HG03342 (cell line): ENCODE measurements around the gene ZNF584.
"Not testable (repeated sequence)": the region's sequence is repeated elsewhere in the genome, so short reads cannot be mapped to it uniquely, and the experiment has no call there.

ENCODE experiments used
- ATAC-seq: cut with Tn5 transposase; IDR thresholded peaks from one replicate; pipeline ENCODE4 v1.9.1; 2021; ENCODE audit warnings: mild to moderate bottlenecking, moderate library complexity; ENCODE audit not compliant: unreplicated experiment

ZNF584 gene

DNA sequence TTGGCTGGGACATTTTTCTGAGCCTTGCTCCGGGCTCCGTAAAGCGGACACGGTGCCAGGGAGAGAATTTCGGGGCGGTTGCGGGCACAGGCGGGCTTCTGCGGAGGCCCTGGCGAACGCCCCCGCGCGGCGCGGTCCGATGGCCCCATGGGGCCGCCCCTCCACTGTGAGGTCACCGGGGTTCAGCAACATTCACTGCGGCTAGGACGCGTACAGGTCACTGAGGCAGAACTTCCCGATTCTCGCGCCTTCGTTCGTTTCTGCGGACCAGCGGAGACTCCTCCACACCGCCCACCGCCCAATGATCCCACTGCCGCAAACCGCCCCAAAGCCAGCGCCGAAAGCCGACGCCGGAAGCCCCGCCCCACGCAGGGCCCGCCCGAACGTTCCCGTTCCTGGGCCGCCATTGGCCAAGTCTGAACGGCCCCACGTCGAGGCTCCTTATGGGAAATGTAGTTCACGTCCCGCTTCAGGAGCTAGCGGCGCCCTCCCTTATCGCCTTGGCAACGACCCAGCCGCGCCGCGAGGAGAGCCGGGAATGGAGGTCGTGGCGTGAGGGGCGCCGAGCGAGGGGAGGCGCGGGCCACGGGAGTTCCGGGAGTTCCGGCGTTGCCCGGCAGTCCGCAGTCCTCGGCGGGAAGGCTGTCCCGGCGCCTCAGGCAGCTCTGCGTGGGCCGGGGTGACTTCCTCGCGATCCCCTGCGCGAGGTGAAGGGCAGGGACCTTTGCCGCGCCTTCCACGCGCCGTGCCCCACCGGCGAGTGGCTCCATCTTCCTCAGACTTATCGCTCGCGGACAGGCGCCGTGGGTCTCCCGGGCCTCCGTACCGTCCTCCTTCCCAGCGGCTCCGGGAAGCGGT lies at the start of gene ZNF584:
TSS of gene ZNF584 (plus strand) at position 498 of the 858 bp plus-strand sequence. CDS start 499 bp downstream, outside the sequence.
- ATAC-seq, result peak; percentile 90

DNA sequence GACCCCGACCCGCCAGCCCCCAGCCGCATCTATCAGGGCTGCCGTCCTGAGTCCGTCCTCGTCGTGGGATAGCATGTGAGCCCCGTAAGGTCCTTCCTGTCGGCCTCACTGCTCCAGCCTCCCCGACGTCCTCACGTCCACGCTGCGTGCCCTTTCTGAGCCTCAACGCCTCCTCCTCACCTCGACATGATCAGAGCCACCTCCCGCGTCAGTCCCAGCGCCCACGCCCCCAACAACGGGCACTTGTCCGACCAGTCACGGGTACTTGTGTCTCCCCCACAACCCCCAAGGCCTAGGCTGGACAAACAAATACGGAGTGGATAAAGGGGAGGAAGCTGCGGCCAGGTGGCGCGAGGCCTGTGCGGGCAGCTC lies 46.6 kb upstream of the ZNF584 start:
- no peak for ATAC-seq

DNA sequence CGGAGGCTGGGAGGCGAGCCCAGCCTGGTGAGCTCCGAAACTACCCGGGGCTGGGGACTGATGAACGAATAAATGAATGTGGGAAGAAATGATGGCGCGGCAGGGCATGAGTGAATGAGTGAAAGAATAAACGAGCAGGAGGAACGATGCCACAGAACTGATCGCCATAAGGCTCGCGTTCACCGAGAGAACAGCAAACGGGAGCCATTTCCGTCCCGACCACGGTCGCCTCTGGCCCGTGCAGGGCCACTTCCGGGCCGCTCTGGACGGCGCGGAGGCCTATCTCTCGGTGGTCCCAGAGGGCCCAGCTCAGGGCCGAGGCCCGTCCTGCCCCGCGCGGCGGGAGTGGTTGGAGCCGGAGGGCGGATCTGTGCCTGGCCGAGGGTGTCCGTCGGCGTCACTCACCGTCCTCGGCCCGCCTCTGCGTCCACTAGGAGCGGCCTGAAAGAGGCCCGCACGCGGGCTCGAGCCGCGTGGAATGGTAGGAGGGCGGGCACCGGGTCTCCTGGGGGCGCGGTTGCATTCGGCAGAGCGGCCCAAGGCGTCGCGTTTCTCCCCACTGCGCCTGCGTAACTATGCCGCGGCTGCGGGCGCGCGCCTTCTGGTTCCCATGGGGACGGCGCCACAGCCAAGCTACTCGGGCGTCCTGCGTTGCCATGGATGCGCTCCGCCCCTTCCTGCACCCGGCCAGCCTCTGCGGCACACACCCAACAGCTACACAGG lies 46.0 kb upstream of the ZNF584 start, which contains the start of gene ZNF497:
TSS of gene ZNF497 (minus strand) at position 480 of the 723 bp plus-strand sequence. CDS start 5,116 bp downstream, outside the sequence.
- ATAC-seq, result peak; percentile 76

DNA sequence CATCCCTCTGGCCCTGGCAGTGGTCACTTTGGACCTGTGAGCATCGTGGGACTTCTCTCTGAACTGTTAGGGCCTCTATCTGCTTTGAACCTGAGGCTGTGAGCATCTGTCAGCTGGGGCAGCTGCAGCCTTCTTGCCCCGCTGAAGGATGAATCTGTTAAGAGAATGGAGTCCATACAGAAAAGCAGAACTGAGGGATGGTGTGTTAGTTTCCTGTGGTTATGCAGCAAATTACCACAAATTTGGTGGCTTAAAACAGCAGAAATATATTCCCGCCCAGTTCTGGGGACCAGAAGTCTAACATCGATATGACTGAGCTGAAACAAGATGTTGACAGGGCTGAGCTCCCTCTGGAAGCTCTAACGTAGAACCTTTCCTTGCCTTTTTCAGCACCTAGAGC lies 44.3 kb upstream of the ZNF584 start:
- ATAC-seq, result no peak

DNA sequence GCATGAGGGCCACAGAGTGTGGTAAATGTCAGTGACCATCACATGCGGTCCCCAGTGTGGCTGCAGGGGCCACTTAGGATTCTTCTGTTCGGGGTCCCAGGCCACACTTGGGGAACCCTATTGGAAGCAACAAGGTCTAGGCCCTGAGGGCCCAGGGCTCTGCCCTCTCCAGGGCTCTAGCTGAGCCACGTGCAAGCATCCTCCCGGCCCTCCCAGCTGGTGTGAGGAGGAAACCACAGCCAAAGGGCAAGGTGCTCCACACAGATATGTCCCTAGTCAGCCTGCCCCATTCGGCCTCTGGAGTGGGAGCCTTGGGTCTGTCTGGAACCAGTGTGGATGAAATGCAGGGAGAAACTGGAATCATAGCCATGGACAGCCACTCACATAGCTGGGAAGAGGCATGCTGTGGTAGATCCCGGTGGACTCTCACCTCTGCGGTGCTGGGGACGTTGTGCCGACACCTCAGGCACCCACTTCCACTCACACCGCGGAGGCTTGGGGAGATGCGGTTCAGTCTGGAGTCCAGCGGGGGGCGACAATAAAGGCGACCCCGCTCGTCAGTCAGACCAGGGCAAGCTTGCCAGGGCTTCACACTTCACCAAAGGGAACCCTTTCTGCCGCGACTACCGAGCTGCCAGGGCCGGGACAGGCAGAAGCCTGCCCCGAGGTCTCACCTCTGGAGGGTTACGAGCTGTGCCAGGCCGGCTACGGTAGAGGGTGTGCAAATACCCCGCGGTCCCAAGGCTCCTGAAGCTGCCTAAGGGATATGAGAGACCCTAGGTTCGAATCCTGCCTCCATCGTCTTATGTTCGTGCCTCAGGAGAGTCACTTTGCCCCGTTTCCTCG lies 41.6 kb upstream of the ZNF584 start:
- no peak for ATAC-seq

DNA sequence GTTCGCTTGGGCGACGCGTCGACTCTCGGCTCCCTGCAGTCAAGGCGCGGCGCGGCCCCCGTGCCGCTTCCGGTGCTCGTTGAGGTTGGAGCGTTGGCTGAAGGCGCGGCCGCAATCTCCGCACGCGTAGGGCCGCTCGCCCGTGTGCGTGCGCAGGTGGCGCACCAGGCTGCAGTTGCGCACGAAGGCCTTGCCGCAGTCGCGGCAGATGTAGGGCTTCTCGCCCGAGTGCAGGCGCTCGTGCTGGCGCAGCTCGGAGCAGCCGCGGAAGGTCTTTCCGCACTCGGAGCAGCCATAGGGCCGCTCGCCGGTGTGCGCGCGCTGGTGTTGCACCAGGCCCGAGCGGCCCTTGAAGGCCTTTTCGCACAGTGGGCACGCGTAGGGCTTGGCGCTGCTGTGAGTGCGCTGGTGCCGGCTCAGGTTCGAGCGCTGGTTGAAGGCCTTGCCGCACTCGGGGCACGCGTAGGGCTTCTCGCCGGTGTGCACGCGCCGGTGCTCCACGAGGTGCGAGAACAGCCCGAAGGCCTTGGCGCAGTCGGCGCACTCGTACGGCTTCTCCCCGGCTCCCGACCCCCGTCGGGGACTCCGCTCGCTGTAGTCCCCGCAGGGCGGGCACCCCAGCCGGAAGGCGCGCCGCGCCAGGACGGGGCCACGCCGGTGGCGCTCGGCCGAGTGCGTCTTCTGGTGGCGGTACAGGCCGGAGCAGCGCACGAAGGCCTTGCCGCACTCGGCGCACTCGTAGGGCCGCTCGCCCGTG lies 40.6 kb upstream of the ZNF584 start:
- no peak for ATAC-seq

DNA sequence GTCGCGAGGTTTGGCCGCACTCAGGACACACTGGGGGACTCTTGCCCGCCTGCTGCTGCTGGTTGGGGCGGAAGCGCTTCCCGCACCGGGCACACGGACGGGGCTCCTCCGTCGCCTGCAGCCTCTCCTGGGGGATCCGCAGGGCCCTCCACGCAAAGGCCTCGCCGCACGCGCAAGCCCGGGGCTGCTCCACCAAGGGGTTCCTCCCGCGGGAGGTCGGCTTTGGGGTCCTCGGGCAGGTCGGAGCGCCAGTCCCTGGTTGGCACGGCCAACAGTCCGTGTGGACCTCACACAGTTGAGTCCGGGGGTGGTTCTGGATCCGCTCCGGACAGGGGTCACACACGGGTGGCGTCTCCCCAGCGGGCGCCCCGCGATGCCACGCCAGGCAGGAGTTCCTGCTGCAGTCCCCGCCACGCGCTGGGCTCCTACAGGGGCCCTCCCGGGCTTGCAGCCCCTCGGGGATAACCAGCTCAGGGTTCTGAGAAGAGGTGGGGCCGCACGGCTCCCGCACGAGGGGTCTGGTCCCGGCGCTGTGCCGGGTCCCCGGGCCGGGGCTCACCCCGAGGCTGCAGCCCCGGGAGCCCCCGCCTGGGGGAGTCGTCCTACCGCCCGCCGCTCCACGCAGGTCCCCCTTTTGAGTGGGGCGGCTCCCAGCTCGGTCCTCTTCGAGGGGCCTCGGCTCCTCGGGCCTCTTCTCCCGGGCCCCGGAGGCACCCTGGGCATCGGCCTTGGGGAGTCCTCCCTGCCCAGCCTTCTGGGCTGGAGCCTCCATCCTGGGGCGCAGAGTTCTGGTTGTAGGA lies 39.7 kb upstream of the ZNF584 start:
- no peak for ATAC-seq

DNA sequence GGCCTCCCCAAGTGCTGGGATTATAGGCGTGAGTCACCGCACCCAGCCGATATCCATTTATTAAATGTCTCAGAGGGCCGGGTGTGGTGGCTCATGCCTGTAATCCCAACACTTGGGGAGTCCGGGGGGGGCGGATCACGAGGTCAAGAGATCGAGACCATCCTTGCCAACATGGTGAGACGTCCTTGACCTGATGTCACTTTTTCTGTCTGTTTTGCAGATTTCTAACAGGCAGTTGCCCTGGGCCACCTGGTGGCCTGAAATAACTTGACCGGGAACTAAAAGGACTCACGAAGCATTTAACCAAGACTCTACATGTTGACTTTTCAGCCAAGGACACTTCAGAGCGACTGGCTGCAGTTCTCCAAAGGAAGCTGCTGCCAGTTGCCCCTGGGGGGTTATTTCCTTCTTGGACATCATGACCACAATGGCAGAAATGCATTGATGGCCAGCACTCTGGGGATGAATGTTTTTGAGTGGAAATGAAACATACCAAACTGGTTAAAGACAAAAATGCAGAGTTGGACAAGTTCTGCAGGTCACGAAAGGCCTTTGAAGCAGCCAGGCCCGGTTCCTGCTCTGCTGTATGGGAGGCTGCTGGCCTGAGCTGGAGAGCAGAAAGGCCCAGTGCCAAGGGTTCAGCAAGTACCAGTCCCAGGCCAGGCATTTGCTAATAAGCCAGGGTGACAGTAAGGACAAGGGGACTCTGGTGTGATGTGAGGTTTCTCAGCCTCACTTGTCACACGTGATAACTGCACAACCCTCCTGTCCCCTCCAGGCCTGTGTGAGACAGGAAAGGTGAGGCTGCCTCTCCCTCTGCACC lies 35.9 kb upstream of the ZNF584 start:
- no peak for ATAC-seq

DNA sequence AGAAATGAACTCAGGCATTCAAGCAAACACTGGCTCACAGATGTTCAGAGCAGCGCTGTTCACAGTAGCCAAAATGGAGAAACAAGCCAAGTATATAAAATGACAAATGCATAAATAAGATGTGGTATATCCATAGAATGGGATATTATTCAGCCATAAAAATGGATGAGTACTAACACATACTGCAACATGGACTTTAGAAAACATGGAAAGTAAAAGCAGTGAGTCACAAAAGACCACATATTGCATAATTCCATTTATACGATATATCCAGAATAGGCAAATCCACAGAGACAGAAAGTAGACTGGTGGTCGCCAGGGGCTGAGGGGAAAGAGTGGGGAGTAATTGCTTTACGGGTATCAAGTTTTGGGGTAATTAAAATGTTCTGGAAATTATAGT lies 34.2 kb upstream of the ZNF584 start:
- ATAC-seq, result no peak

DNA sequence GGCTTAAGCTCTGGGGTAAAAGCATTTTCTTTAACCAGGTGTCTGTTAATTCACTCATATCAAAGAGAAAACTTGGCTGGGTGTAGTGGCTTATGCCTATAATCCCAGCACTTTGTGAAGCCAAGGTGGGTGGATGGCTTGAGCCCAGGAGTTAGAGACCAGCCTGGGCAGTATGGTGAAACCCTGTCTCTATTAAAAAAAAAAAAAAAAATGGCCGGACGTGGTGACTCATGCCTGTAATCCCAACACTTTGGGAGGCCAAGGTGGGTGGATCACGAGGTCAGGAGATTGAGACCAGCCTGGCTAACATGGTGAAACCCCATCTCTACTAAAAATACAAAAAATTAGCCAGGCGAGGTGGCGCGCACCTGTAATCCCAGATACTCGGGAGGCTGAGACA lies 31.7 kb upstream of the ZNF584 start:
- ATAC-seq, result not testable (repeated sequence)

DNA sequence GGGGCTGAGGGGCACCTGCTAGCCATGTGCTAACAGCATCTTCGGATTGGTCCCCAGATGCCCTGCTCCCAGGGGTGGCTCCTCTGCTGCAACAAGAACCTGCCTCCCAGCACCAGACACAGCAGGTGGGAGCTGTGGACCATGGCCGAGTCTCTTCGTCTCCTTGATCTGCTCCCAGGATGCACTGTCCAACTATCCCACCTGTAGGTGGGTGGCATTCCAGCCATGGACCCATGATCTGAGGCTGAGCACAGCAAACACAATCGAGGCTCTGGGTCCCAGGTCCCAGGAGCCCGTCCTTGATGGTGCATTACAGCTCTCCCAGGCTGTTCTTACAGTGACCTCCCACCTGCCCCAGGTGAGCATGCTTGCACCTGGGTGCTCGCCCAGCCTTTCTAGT lies 29.2 kb upstream of the ZNF584 start:
- no peak for ATAC-seq

DNA sequence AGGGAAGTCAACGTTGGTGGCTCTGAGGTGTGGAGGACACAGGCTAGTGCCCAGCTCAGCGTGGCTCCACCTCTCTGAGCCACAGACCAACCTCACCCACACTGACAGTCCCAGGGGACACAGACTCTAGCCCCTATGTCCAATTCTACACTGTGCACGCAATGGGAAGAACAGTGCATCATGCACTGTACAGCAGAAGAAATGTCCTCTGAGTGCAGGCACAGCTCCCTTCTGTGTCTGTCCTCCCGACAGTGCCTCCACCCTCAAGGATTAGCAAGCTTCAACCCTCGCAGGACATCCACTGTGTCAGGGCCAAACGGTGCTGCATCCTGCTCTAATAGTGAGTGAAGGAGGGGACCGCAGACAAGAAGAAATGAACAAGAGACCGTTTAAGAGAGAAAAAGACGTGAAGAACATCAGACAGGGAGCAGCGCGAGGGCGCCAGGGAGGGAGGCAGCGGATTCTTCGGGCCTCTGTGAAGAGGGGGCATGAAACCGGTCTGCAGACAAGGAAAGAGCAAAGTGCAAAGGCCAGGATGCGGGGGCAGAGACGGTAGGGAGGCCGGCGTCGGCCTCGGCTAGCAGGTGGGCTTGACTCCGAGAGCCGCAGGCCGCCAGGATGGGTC lies 28.3 kb upstream of the ZNF584 start:
- no peak for ATAC-seq

DNA sequence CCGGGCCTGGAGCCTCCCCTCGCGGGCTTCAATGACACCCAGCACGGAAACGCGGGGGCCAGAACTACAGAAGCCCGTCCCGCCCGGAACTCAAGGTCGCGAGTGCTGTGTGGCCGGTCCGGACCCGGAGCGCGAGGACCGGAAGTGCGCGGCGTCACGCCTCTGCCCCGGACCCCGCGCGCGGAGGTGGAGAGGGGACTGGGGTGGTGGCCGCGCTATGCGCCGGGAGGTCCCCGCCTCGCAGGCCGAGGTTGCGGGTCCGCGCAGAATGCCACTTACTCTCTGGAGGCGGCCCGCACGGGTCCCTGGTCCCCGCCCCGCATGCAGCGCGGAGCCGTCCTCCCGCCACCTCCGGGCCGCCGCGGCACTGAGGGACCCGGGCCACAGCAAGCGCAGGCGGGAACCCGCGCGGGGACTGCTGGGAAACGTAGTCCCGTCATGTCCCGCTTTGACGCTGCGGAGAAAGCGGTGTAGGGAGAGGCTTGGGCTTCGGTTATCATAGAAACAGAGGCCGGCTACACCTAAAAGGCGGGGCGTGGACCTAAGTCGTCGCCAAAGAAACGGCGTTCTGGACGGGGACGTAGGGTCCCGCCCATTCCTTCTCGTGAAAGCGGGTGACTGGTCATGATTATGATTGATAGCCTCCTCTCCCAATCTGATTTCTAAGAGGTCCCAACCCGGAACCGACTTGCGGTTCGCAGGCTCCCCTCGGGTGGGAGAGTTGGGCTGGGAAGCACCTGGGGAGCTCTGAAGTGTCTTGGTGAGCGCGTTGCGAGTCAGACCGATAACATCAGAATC lies 27.6 kb upstream of the ZNF584 start, which contains the start of gene ZNF837:
TSS of gene ZNF837 (minus strand) at position 369 of the 798 bp plus-strand sequence. CDS start 11,698 bp downstream, outside the sequence.
- peak; percentile 74 for ATAC-seq

DNA sequence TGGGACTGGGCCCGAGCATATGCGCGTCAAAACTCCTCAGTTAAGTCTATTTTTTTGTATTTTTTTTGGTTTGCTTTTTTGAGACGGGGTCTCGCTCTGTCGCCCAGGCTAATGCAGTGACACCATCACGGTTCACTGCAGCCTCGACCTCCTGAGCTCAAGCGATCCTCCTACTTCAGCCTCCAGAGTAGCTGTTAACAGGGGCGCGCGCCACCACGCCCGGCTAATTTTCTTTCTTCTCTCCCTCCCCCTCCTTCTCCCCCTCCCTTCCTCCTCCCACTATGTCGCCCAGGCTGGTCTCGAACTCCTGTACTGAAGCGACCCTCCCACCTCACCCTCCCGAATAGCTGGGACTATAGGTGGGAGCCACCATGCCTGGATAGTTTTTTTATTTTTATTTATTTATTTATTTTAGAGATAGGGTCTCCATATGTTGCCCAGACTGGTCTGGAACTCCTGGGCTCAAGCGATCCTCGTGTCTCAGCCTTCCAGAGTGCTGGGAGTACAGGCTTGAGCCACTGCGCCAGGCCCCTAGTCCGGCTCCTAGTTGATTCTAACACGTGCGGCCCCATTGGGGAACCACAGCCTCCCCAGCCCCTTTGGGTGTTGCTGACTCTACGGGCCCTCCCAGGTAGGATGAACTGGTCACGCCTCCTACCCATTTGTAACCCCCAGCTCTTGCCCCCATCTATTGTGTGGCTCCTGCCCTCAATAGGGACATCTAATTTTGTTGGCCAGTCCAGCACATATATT lies 26.8 kb upstream of the ZNF584 start:
- no peak for ATAC-seq

DNA sequence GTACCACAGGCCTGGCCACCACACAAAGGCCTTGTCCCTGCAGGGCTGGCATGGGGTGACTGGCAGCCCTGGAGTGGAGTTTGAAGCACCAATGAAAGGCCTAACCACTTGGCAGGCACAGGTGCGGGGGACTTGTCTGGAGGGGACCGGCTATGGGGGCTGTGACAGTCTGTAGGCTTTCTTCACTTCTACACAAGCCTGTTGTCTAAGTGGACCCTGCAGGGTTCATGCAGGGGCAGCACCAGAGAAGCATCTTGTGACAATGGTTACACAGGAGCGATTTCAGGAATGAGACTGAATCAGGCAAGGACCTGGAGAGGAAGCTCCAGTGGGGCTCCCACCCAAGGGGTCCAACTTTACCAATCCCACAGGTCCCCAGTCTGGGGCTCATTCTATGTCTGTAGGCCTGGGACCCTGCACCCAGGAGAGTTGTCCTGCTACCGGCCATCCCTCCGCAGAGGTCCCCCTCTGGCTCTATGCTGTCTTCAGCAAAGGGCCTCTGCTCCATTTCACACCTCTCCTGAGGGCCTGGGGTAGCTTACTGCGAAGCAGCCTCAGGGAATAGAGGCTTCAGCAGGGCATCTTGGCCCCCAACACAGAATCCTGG lies 25.3 kb upstream of the ZNF584 start:
- no peak for ATAC-seq

DNA sequence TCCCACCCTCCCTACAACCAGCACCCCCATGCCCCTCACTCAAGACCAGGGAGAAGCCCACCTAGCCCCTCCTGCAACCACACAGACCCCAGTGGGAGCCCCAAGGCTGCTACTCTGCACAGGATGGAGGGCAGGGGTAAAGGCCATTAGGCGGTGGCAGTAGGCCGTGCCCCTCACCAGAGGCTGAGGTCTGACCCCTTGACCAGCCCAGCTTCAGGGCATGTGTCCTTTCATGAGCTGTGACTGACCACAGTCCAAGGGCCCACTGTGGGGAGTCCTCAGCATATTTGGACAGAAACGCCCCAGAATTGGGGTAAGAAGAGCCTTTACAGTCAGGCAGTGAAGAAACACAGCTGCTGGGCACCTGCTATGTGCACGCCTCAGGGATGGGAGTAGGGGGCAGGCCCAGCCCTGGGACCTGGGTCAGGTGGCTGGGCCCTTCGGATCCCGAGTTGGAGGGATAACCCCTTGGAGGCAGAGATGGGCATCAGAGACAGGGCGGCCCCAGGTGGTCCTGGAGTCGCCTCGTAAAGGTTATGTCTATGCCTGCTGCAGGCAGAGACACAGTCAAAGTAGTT lies 23.0 kb upstream of the ZNF584 start:
- no peak for ATAC-seq
